Measurements from ENCODE around the gene SDC3.

Gene SDC3

GRCh38 chr1:30916296-30916695 lies 7.7 kb upstream of the SDC3 start:
- H3K4me3 Mint-ChIP-seq = no peak overlapping the region
- no peak for DNase-seq
- no peak overlapping the region for H3K27ac Mint-ChIP-seq
- H3K36me3 Mint-ChIP-seq = no peaks in the 10 kb centered on the region
- peaks cover 32% of the 10 kb centered on the region for H3K27me3 Mint-ChIP-seq
- CTCF ChIA-PET = interaction anchor here (0.9 to 7.3 kb wide), 2 partner anchors 134 to 136 kb away, joined by 3 to 52 read pairs; no protein-coding TSS in a partner anchor
- H3K9me3 Mint-ChIP-seq = no peaks in the 10 kb centered on the region
- H3K4me1 Mint-ChIP-seq = peaks cover 4% of the 10 kb centered on the region

GRCh38 chr1:30915491-30916230 lies 7.1 kb upstream of the SDC3 start:
- no peak for DNase-seq
- Mint-ChIP-seq H3K9me3 (no peaks in the 10 kb centered on the region), H3K27me3 (peaks cover 35% of the 10 kb centered on the region), H3K36me3 (no peaks in the 10 kb centered on the region), H3K4me1 (peaks cover 4% of the 10 kb centered on the region), H3K4me3 (no peak overlapping the region), H3K27ac (no peak overlapping the region)
- CTCF ChIA-PET = interaction anchor here (0.9 to 7.3 kb wide), 3 partner anchors 114 to 136 kb away, joined by 3 to 150 read pairs (median 52); no protein-coding TSS in a partner anchor

GRCh38 chr1:30914931-30915330 lies 6.4 kb upstream of the SDC3 start:
- Mint-ChIP-seq H3K27ac (no peak overlapping the region), H3K4me3 (no peak overlapping the region), H3K4me1 (peaks cover 4% of the 10 kb centered on the region), H3K27me3 (peaks cover 35% of the 10 kb centered on the region), H3K36me3 (no peaks in the 10 kb centered on the region), H3K9me3 (no peaks in the 10 kb centered on the region)
- CTCF ChIA-PET = interaction anchor here (0.9 to 7.3 kb wide), 4 partner anchors 11 to 195 kb away, joined by 3 to 150 read pairs (median 28); no protein-coding TSS in a partner anchor
- no peak for DNase-seq

GRCh38 chr1:30914587-30914922 lies 6.0 kb upstream of the SDC3 start:
- peaks cover 39% of the 10 kb centered on the region for H3K27me3 Mint-ChIP-seq
- H3K4me3 Mint-ChIP-seq = no peak overlapping the region
- no peak for DNase-seq
- no peaks in the 10 kb centered on the region for H3K36me3 Mint-ChIP-seq
- CTCF ChIA-PET = interaction anchor here (0.9 to 7.3 kb wide), 5 partner anchors 11 to 194 kb away, joined by 3 to 150 read pairs (median 4); no protein-coding TSS in a partner anchor
- H3K9me3 Mint-ChIP-seq = no peaks in the 10 kb centered on the region
- no peak overlapping the region for H3K27ac Mint-ChIP-seq
- H3K4me1 Mint-ChIP-seq = peaks cover 5% of the 10 kb centered on the region

- peaks cover 43% of the 10 kb centered on the region for H3K27me3 Mint-ChIP-seq
- DNase-seq = no peak
- H3K27ac Mint-ChIP-seq = no peak overlapping the region
- H3K36me3 Mint-ChIP-seq = no peaks in the 10 kb centered on the region
- CTCF ChIA-PET = interaction anchor here (0.5 to 7.3 kb wide), 9 partner anchors 9 to 682 kb away, joined by 3 to 150 read pairs (median 6); no protein-coding TSS in a partner anchor
- no peaks in the 10 kb centered on the region for H3K9me3 Mint-ChIP-seq
- peaks cover 11% of the 10 kb centered on the region for H3K4me1 Mint-ChIP-seq
- no peak overlapping the region for H3K4me3 Mint-ChIP-seq
These were observed 4.5 kb upstream of the SDC3 start for GRCh38 chr1:30912913-30913652.

- Mint-ChIP-seq H3K4me1 (peaks cover 17% of the 10 kb centered on the region), H3K4me3 (no peak overlapping the region), H3K27ac (no peak overlapping the region), H3K9me3 (no peaks in the 10 kb centered on the region), H3K27me3 (peaks cover 52% of the 10 kb centered on the region), H3K36me3 (no peaks in the 10 kb centered on the region)
- DNase-seq = no peak
- CTCF ChIA-PET = interaction anchor here (0.7 to 7.3 kb wide), 12 partner anchors 11 to 192 kb away, joined by 3 to 150 read pairs (median 6); no protein-coding TSS in a partner anchor
These were observed 3.7 kb upstream of the SDC3 start for GRCh38 chr1:30912224-30912623.

- CTCF ChIA-PET = interaction anchor here (0.7 to 7.3 kb wide), 20 partner anchors 8 to 191 kb away, joined by 3 to 150 read pairs (median 4); no protein-coding TSS in a partner anchor
- peaks cover 18% of the 10 kb centered on the region for H3K4me1 Mint-ChIP-seq
- peaks cover 61% of the 10 kb centered on the region for H3K27me3 Mint-ChIP-seq
- no peaks in the 10 kb centered on the region for H3K36me3 Mint-ChIP-seq
- no peak overlapping the region for H3K27ac Mint-ChIP-seq
- no peaks in the 10 kb centered on the region for H3K9me3 Mint-ChIP-seq
- DNase-seq = peak; percentile 74
- no peak overlapping the region for H3K4me3 Mint-ChIP-seq
These were observed 2.7 kb upstream of the SDC3 start for GRCh38 chr1:30911059-30911954.

- Mint-ChIP-seq H3K36me3 (no peaks in the 10 kb centered on the region), H3K4me3 (peak overlapping the region; percentile 60), H3K9me3 (no peaks in the 10 kb centered on the region), H3K27me3 (peaks cover 67% of the 10 kb centered on the region), H3K27ac (no peak overlapping the region), H3K4me1 (peaks cover 18% of the 10 kb centered on the region)
- CTCF ChIA-PET = interaction anchor here (2.1 to 7.3 kb wide), 3 partner anchors 10 to 127 kb away, joined by 8 to 150 read pairs (median 52); no protein-coding TSS in a partner anchor
- DNase-seq = no peak
These were observed 959 bp upstream of the SDC3 start for GRCh38 chr1:30909365-30910068.

- Mint-ChIP-seq H3K4me1 (peaks cover 18% of the 10 kb centered on the region), H3K36me3 (no peaks in the 10 kb centered on the region), H3K9me3 (no peaks in the 10 kb centered on the region), H3K4me3 (no peak overlapping the region), H3K27ac (no peak overlapping the region), H3K27me3 (peaks cover 73% of the 10 kb centered on the region)
- CTCF ChIA-PET = no interaction called here
- DNase-seq = no peak
These were observed 252 bp downstream of the SDC3 start for GRCh38 chr1:30908316-30908695.

GRCh38 chr1:30907481-30908315 lies 860 bp downstream of the SDC3 start:
- no peaks in the 10 kb centered on the region for H3K9me3 Mint-ChIP-seq
- peaks cover 14% of the 10 kb centered on the region for H3K4me1 Mint-ChIP-seq
- H3K27me3 Mint-ChIP-seq = peaks cover 79% of the 10 kb centered on the region
- CTCF ChIA-PET = interaction anchor here (1.3 kb wide), 1 partner anchor 187 kb away, joined by 3 read pairs; no protein-coding TSS in a partner anchor
- no peaks in the 10 kb centered on the region for H3K36me3 Mint-ChIP-seq
- peak overlapping the region; percentile 69 for H3K4me3 Mint-ChIP-seq
- DNase-seq = no peak
- no peak overlapping the region for H3K27ac Mint-ChIP-seq

- CTCF ChIA-PET = interaction anchor here (1.3 to 2.3 kb wide), 2 partner anchors 125 to 186 kb away, joined by 3 to 5 read pairs; no protein-coding TSS in a partner anchor
- H3K9me3 Mint-ChIP-seq = no peaks in the 10 kb centered on the region
- H3K36me3 Mint-ChIP-seq = no peaks in the 10 kb centered on the region
- H3K4me1 Mint-ChIP-seq = peaks cover 14% of the 10 kb centered on the region
- H3K4me3 Mint-ChIP-seq = peak overlapping the region; percentile 69
- no peak overlapping the region for H3K27ac Mint-ChIP-seq
- DNase-seq = no peak
- peaks cover 81% of the 10 kb centered on the region for H3K27me3 Mint-ChIP-seq
These were observed 1.7 kb downstream of the SDC3 start for GRCh38 chr1:30906631-30907441.
